Endothelial cell of umbilical vein (primary cell): ENCODE results near the gene SAMD10. TPM values are rescaled to one million over a fixed set of nuclear protein-coding genes. Genes with fewer than 3 reads are reported as not detected.
"Not testable (repeated sequence)": the region's sequence is repeated elsewhere in the genome, so short reads cannot be mapped to it uniquely, and the experiment has no call there.

Experiments used
- BruUV-seq: library from RNA; stranded (reverse); fragments of 400-500 nt; replicated peaks from 2 replicates; lab custom pipeline; 2021; lab: Mats Ljungman, UMichigan
- CTCF ChIA-PET: fragments of 300-600, 350-600 bp; sonication (Branson Sonifier 250); formaldehyde crosslinking; loops from one replicate; lab custom pipeline; 2021; ENCODE audit warnings: antibody characterized with exemption, inconsistent platforms; lab: Charles Lee
- POLR2A ChIA-PET: fragments of 300-600, 350-600 bp; sonication (Branson Sonifier 250); formaldehyde crosslinking; loops from one replicate; lab custom pipeline; 2021; ENCODE audit warnings: antibody characterized with exemption, inconsistent platforms; lab: Charles Lee
- DNase-seq: peaks from one replicate; pipeline ENCODE4 v3.0.0-alpha.2; 2011; ENCODE audit warnings: low read depth, low spot score
- FAIRE-seq: peaks from 2 replicates; lab custom pipeline; 2011; peaks lifted over from hg19 to GRCh38; lab: Jason Lieb, UNC
- H2AFZ ChIP-seq: 2 replicates; pipeline ENCODE4 v1.6.0; 2012; ENCODE audit warnings: low read depth, low read length, control low read depth, inconsistent platforms
- H3K27ac ChIP-seq: 2 replicates; pipeline ENCODE4 v1.5.1; 2011; ENCODE audit warnings: low read depth, mild to moderate bottlenecking, control low read depth, low read length, moderate library complexity; ENCODE audit not compliant: insufficient read depth
- H3K27me3 ChIP-seq, 2 experiments: 2 replicates each; pipeline versions ENCODE4 v1.6.0 to v1.6.1; 2011; ENCODE audit warnings: low read length in 2 of 2, mixed read lengths in 1 of 2; ENCODE audit not compliant: control insufficient read depth in 2 of 2, insufficient read depth in 2 of 2
- H3K36me3 ChIP-seq, 2 experiments: 2 replicates in 1 of 2; 3 replicates in 1 of 2; pipeline ENCODE4 v1.5.1; 2011; ENCODE audit warnings: low read length in 2 of 2, mild to moderate bottlenecking in 1 of 2, moderate library complexity in 1 of 2; ENCODE audit not compliant: control insufficient read depth in 2 of 2, insufficient read depth in 2 of 2; ENCODE audit errors: extremely low read depth in 1 of 2
- H3K4me1 ChIP-seq: 3 replicates; pipeline ENCODE4 v1.5.1; 2011; ENCODE audit warnings: mild to moderate bottlenecking, low read length; ENCODE audit not compliant: control insufficient read depth, insufficient read depth; ENCODE audit errors: extremely low read depth
- H3K4me2 ChIP-seq: 2 replicates; pipeline ENCODE4 v1.6.1; 2011; ENCODE audit warnings: low read length, control low read depth, mixed read lengths; ENCODE audit not compliant: insufficient read depth
- H3K4me3 ChIP-seq, 3 experiments: fragments of 200-600 bp in 1 of 3; sonication (generic), shearing (Covaris generic) in 1 of 3; replicated peaks in 1 of 3; 2 replicates each; pipeline ENCODE4 v1.5.1; 2011 to 2016; ENCODE audit warnings: control low read depth in 3 of 3, low read length in 3 of 3, mild to moderate bottlenecking in 2 of 3, inconsistent platforms in 1 of 3, low read depth in 1 of 3, moderate library complexity in 1 of 3; ENCODE audit not compliant: insufficient read depth in 1 of 3
- H3K79me2 ChIP-seq: 2 replicates; pipeline ENCODE4 v1.6.0; 2012; ENCODE audit warnings: low read length, inconsistent platforms; ENCODE audit not compliant: control insufficient read depth, insufficient read depth
- H3K9ac ChIP-seq: replicated peaks from 2 replicates; pipeline ENCODE3; 2011; ENCODE audit warnings: low read length, control low read depth; ENCODE audit not compliant: insufficient read depth; ENCODE audit errors: extremely low read depth
- H3K9me1 ChIP-seq: replicated peaks from 3 replicates; pipeline ENCODE4 v1.6.0; 2011; ENCODE audit warnings: mild to moderate bottlenecking, low read length; ENCODE audit not compliant: control insufficient read depth, insufficient read depth; ENCODE audit errors: extremely low read depth
- H3K9me3 ChIP-seq: replicated peaks from 2 replicates; pipeline ENCODE4 v1.5.1; 2012; ENCODE audit warnings: low read length, inconsistent platforms; ENCODE audit not compliant: control insufficient read depth, insufficient read depth
- H4K20me1 ChIP-seq: replicated peaks from 2 replicates; pipeline ENCODE3; 2011; ENCODE audit warnings: mild to moderate bottlenecking, low read length; ENCODE audit not compliant: control insufficient read depth, insufficient read depth; ENCODE audit errors: extremely low read depth
- CTCF ChIP-seq, 2 donors: IDR thresholded peaks; 1 replicate in 1 of 2; 2 replicates in 1 of 2; pipeline ENCODE4 v1.5.1; 2011; ENCODE audit warnings: low read length in 2 of 2, mild to moderate bottlenecking in 2 of 2, moderate library complexity in 2 of 2, control low read depth in 1 of 2, inconsistent platforms in 1 of 2, low read depth in 1 of 2; ENCODE audit not compliant: insufficient read depth in 1 of 2; ENCODE audit errors: extremely low read depth in 1 of 2
- EZH2 ChIP-seq: IDR thresholded peaks from 2 replicates; pipeline ENCODE4 v1.6.1; 2012; ENCODE audit warnings: borderline replicate concordance, low read depth, mild to moderate bottlenecking, moderate library complexity, low read length, inconsistent platforms; ENCODE audit not compliant: severe bottlenecking
- FOS ChIP-seq: IDR thresholded peaks from 2 replicates; pipeline ENCODE4 v1.6.1; 2011; ENCODE audit warnings: mild to moderate bottlenecking, low read length, moderate library complexity, borderline replicate concordance; ENCODE audit not compliant: insufficient read depth
- GATA2 ChIP-seq: IDR thresholded peaks from 2 replicates; pipeline ENCODE4 v1.7.0; 2011; ENCODE audit warnings: low read depth, mild to moderate bottlenecking, moderate library complexity, mixed read lengths, low read length; ENCODE audit not compliant: insufficient read length, insufficient read depth
- JUN ChIP-seq: IDR thresholded peaks from 2 replicates; pipeline ENCODE4 v1.6.1; 2011; ENCODE audit warnings: borderline replicate concordance, low read depth; ENCODE audit not compliant: insufficient read length, insufficient read depth
- MAX ChIP-seq: IDR thresholded peaks from 2 replicates; pipeline ENCODE4 v1.6.1; 2011; ENCODE audit not compliant: insufficient read depth, insufficient read length
- MYC ChIP-seq: IDR thresholded peaks from one replicate; pipeline ENCODE4 v1.6.1; 2011; ENCODE audit warnings: mild to moderate bottlenecking, low read depth, low read length
- POLR2A ChIP-seq: IDR thresholded peaks from 2 replicates; pipeline ENCODE4 v1.6.1; 2012; ENCODE audit warnings: low read depth, mild to moderate bottlenecking, control low read depth, low read length
- POLR2AphosphoS5 ChIP-seq: IDR thresholded peaks from 2 replicates; pipeline ENCODE4 v1.6.1; 2012; ENCODE audit warnings: low read depth, mild to moderate bottlenecking, control low read depth, low read length, moderate library complexity; ENCODE audit not compliant: insufficient read depth
- dilution Hi-C: fragments of 300-500 bp; cut with MboI; formaldehyde crosslinking; loops from one replicate; pipeline ENCODE4 v1.15.0; 2019; ENCODE audit warnings: low sequenced_read_pairs; ENCODE audit not compliant: extremely low pct_ligation_motif_present
- intact Hi-C: fragments of 100-400 bp; cut with micrococcal nuclease; formaldehyde crosslinking; loops from one replicate; pipeline ENCODE4 v1.10.0; 2022
- polyA plus RNA-seq, 4 experiments: library from polyadenylated mRNA; depleted of rRNA in 3 of 4; stranded (reverse) in 3 of 4; unstranded in 1 of 4; fragments of >200 nt; gene quantifications; 2 replicates each; pipeline versions ENCODE4 v1.2.1 to v1.2.3, GENCODE V29; 2011 to 2012; ENCODE audit warnings: missing spikeins in 1 of 4
- total RNA-seq: library from RNA; stranded (reverse); gene quantifications from 2 replicates; pipeline ENCODE4 v1.2.3, GENCODE V29; 2021

SAMD10 gene
- total and polyA plus RNA-seq, 2 donors (not counting 3 experiments of a cell fraction or from before 2014, with no cell fraction given) = 4.7 to 5.3 TPM

DNA sequence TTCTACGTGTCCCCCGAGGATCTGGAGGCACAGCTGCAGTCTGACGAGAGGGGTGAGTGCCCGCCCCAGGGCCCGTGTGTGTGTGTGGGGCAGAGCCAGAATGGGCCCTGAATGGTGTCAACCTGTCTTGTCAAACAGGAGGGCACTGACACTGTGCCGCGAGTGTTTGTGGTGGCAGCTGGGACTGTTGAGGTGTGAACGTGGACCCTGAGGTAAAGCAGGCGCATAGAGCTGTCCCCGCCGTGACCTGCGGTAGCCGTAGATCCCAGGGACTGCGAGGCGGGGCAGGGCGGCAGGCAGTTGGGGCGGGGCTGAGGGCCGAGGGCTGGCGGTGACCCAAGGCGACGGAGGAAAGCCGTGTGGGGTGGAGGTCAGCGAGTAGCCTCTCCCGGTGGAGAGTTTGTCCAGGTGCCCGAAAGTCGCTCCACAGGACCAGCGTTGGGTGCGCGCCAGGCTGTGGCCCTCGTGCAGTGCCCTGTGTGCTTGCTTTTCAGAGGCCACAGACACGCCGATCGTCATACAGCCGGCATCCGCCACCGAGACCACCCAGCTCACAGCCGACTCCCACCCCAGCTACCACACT, 48.4 kb downstream of the SAMD10 start:
- Histone ChIP-seq H3K9me1 (no peaks in the 10 kb centered on the region), H3K4me3 (no peak overlapping the region), H3K9me3 (no peaks in the 10 kb centered on the region), H3K27ac (no peak overlapping the region), H3K27me3 (no peaks in the 10 kb centered on the region), H3K4me1 (no peaks in the 10 kb centered on the region), H3K36me3 (peaks cover 13 to 55% of the 10 kb centered on the region in 2 experiments), H4K20me1 (peaks cover 7% of the 10 kb centered on the region), H2AFZ (no peak overlapping the region), H3K9ac (no peak overlapping the region), H3K4me2 (no peak overlapping the region), H3K79me2 (peaks cover 48% of the 10 kb centered on the region)
- ChIA-PET CTCF (no interaction called here), POLR2A (no interaction called here)
- no peak for TF ChIP-seq POLR2AphosphoS5
- TF ChIP-seq MAX = no peak
- TF ChIP-seq EZH2 = no peak
- TF ChIP-seq POLR2A = no peak
- TF ChIP-seq GATA2 = no peak
- no peak for TF ChIP-seq CTCF (IDR thresholded peaks at IDR 0.05; ENCODE audit: extremely low read depth in 1 of 2, insufficient read depth in 1 of 2, low read depth in 1 of 2, low read length in 2 of 2)
- TF ChIP-seq JUN = no peak
- TF ChIP-seq MYC = no peak
- no peak for TF ChIP-seq FOS
- dilution Hi-C loops (no loop called here), intact Hi-C loops (no loop called here)
- no TSS peak for BruUV-seq
- FAIRE-seq (no peak), DNase-seq (no peak)

GRCh38 chr20:63929473-63929883, 50.0 kb downstream of the SAMD10 start:
- H3K9ac ChIP-seq, H3K27me3 ChIP-seq, H4K20me1 ChIP-seq, POLR2A ChIA-PET, H3K4me2 ChIP-seq, H3K27ac ChIP-seq, H3K9me1 ChIP-seq, intact Hi-C loops, FAIRE-seq, CTCF ChIA-PET, H2AFZ ChIP-seq, DNase-seq, H3K4me1 ChIP-seq, BruUV-seq, H3K9me3 ChIP-seq, H3K4me3 ChIP-seq, dilution Hi-C loops: not testable (repeated sequence)
- H3K79me2 ChIP-seq = peaks cover 49% of the 10 kb centered on the region
- peaks cover 13 to 45% of the 10 kb centered on the region in 2 experiments for H3K36me3 ChIP-seq
